Activated naive CD8-positive, alpha-beta T cell treated with anti-CD3 and anti-CD28 coated beads for 36 hours (primary cell): ENCODE measurements around the gene PARK7. TPM values are rescaled to one million over a fixed set of nuclear protein-coding genes. Genes with fewer than 3 reads are reported as not detected.

Source experiments
- DNase-seq: peaks from one replicate; pipeline ENCODE4 v3.0.0; 2021
- H3K27ac Mint-ChIP-seq: one replicate; pipeline ENCODE4 v1.8.0; 2022; ENCODE audit warnings: mild to moderate bottlenecking, moderate library complexity, mixed read lengths
- H3K27me3 Mint-ChIP-seq: one replicate; pipeline ENCODE4 v1.8.0; 2022; ENCODE audit warnings: mild to moderate bottlenecking, mixed read lengths
- H3K36me3 Mint-ChIP-seq: one replicate; pipeline ENCODE4 v1.8.0; 2021; ENCODE audit warnings: mild to moderate bottlenecking, mixed read lengths
- H3K4me1 Mint-ChIP-seq: one replicate; pipeline ENCODE4 v1.8.0; 2021; ENCODE audit warnings: mixed read lengths
- H3K4me3 Mint-ChIP-seq: one replicate; pipeline ENCODE4 v1.8.0; 2022; ENCODE audit warnings: mild to moderate bottlenecking, moderate library complexity, mixed read lengths
- H3K9me3 Mint-ChIP-seq: one replicate; pipeline ENCODE4 v1.8.0; 2022; ENCODE audit warnings: mixed read lengths
- total RNA-seq, 2 experiments: library from RNA; stranded (reverse); gene quantifications; one replicate each; pipeline ENCODE4 v1.2.3, GENCODE V29; 2021

Gene PARK7
- total RNA-seq, 2 experiments from 2014 or later, result 565 to 569 TPM

- Mint-ChIP-seq H3K27me3 (peaks cover 36% of the 10 kb centered on the region), H3K4me3 (peak within 1 kb of the TSS; percentile 70), H3K9me3 (no peaks in the 10 kb centered on the region), H3K4me1 (peaks cover 11% of the 10 kb centered on the region), H3K27ac (no peak within 1 kb of the TSS), H3K36me3 (no peaks in the 10 kb centered on the region)
- DNase-seq, result peak; percentile 92
These were observed 64.9 kb downstream of the PARK7 start, which contains the start of gene ERRFI1 for GRCh38 chr1:8026153-8026975. Gene ERRFI1, minus strand, starts transcription at chr1:8026309. Its CDS starts 10,690 bp downstream, at chr1:8015619.

GRCh38 chr1:8026976-8027747 is 65.7 kb downstream of the PARK7 start:
- Mint-ChIP-seq H3K4me3 (peak overlapping the region; percentile 30), H3K4me1 (peaks cover 11% of the 10 kb centered on the region), H3K36me3 (no peaks in the 10 kb centered on the region), H3K9me3 (no peaks in the 10 kb centered on the region), H3K27me3 (peaks cover 36% of the 10 kb centered on the region), H3K27ac (no peak overlapping the region)
- DNase-seq, result no peak

GRCh38 chr1:8027748-8028570 is 66.4 kb downstream of the PARK7 start:
- no peak for DNase-seq
- Mint-ChIP-seq H3K4me1 (peaks cover 11% of the 10 kb centered on the region), H3K27me3 (peaks cover 36% of the 10 kb centered on the region), H3K4me3 (no peak overlapping the region), H3K27ac (no peak overlapping the region), H3K36me3 (no peaks in the 10 kb centered on the region), H3K9me3 (no peaks in the 10 kb centered on the region)

GRCh38 chr1:8028571-8028910 is 67.0 kb downstream of the PARK7 start:
- peaks cover 32% of the 10 kb centered on the region for H3K27me3 Mint-ChIP-seq
- no peaks in the 10 kb centered on the region for H3K9me3 Mint-ChIP-seq
- H3K36me3 Mint-ChIP-seq, result no peaks in the 10 kb centered on the region
- H3K27ac Mint-ChIP-seq, result no peak overlapping the region
- DNase-seq, result no peak
- H3K4me1 Mint-ChIP-seq, result peaks cover 11% of the 10 kb centered on the region
- H3K4me3 Mint-ChIP-seq, result no peak overlapping the region

- Mint-ChIP-seq H3K27ac (no peak overlapping the region), H3K4me1 (peaks cover 3% of the 10 kb centered on the region), H3K27me3 (peaks cover 17% of the 10 kb centered on the region), H3K36me3 (no peaks in the 10 kb centered on the region), H3K9me3 (no peaks in the 10 kb centered on the region), H3K4me3 (no peak overlapping the region)
- no peak for DNase-seq
These were observed 69.8 kb downstream of the PARK7 start for GRCh38 chr1:8031176-8031785.

GRCh38 chr1:8032366-8032910 is 70.9 kb downstream of the PARK7 start:
- H3K4me1 Mint-ChIP-seq, result no peaks in the 10 kb centered on the region
- H3K27me3 Mint-ChIP-seq, result peaks cover 9% of the 10 kb centered on the region
- no peak for DNase-seq
- no peak overlapping the region for H3K4me3 Mint-ChIP-seq
- no peaks in the 10 kb centered on the region for H3K36me3 Mint-ChIP-seq
- H3K27ac Mint-ChIP-seq, result no peak overlapping the region
- H3K9me3 Mint-ChIP-seq, result no peaks in the 10 kb centered on the region

- no peak overlapping the region for H3K27ac Mint-ChIP-seq
- H3K4me1 Mint-ChIP-seq, result no peaks in the 10 kb centered on the region
- peaks cover 4% of the 10 kb centered on the region for H3K27me3 Mint-ChIP-seq
- DNase-seq, result no peak
- H3K4me3 Mint-ChIP-seq, result no peak overlapping the region
- no peaks in the 10 kb centered on the region for H3K36me3 Mint-ChIP-seq
- no peaks in the 10 kb centered on the region for H3K9me3 Mint-ChIP-seq
These were observed 71.8 kb downstream of the PARK7 start for GRCh38 chr1:8033322-8033721.

Other genes with a start within 250 kb of the PARK7 start
- gene VAMP3, start 190.4 kb upstream of the PARK7 start, total RNA-seq, result 10 to 100 TPM; 15.1 to 18.5 TPM
- 1 to 10 TPM; 4.6 to 4.9 TPM for gene PER3, start 177.4 kb upstream of the PARK7 start, total RNA-seq
- gene UTS2, start 108.6 kb upstream of the PARK7 start, total RNA-seq, result under 1 TPM; 0.19 to 0.74 TPM
- 100 to 1,000 TPM; 146 to 149 TPM for gene TNFRSF9, start 20.9 kb upstream of the PARK7 start, total RNA-seq
- 1 to 10 TPM; 1.2 to 1.4 TPM for gene ERRFI1, start 64.6 kb downstream of the PARK7 start, total RNA-seq